ENCODE measurements around the gene LANCL2.
"Not testable (repeated sequence)": the region's sequence is repeated elsewhere in the genome, so short reads cannot be mapped to it uniquely, and the experiment has no call there.

GRCh38 chr7:55352947-55353273 is 12.2 kb upstream of the LANCL2 start:
- TF ChIP-seq CTCF (IDR thresholded peaks at IDR 0.05); POLR2A (IDR thresholded peaks at IDR 0.05); POLR2AphosphoS5 (IDR thresholded peaks at IDR 0.05); EP300 (IDR thresholded peaks at IDR 0.05; ENCODE audit: low read depth): not testable (repeated sequence)

All from transverse colon (tissue), 4 donors.